T-helper 2 cell treated with Interferon-gamma antibody and Interleukin-4, amounts not matched to agents 5 μg/mL and 100 μg/mL, for 36 hours (primary cell): ENCODE results near the gene NCOA1.
"Not testable (repeated sequence)": the region's sequence is repeated elsewhere in the genome, so short reads cannot be mapped to it uniquely, and the experiment has no call there.

Source experiments
- DNase-seq: peaks from one replicate; pipeline ENCODE4 v3.0.0; 2021; ENCODE audit warnings: low spot score
- H3K27ac Mint-ChIP-seq: one replicate; pipeline ENCODE4 v1.8.0; 2021; ENCODE audit warnings: mild to moderate bottlenecking, mixed read lengths
- H3K27me3 Mint-ChIP-seq: one replicate; pipeline ENCODE4 v1.8.0; 2021; ENCODE audit warnings: low read depth, mixed read lengths
- H3K36me3 Mint-ChIP-seq: one replicate; pipeline ENCODE4 v1.8.0; 2021; ENCODE audit warnings: low read depth, mixed read lengths
- H3K4me1 Mint-ChIP-seq: one replicate; pipeline ENCODE4 v1.8.0; 2021; ENCODE audit warnings: low read depth, mixed read lengths
- H3K4me3 Mint-ChIP-seq: one replicate; pipeline ENCODE4 v1.8.0; 2022; ENCODE audit warnings: mild to moderate bottlenecking, moderate library complexity, mixed read lengths
- H3K9me3 Mint-ChIP-seq: one replicate; pipeline ENCODE4 v1.8.0; 2021; ENCODE audit warnings: mixed read lengths

NCOA1 gene

GRCh38 chr2:24576146-24576545 lies 85.1 kb downstream of the NCOA1 start:
- Mint-ChIP-seq H3K36me3 (peaks cover 3% of the 10 kb centered on the region), H3K4me1 (peaks cover 54% of the 10 kb centered on the region), H3K27ac (peak overlapping the region; percentile 76), H3K27me3 (no peaks in the 10 kb centered on the region), H3K9me3 (no peaks in the 10 kb centered on the region), H3K4me3 (peak overlapping the region; percentile 46)
- DNase-seq, result no peak

- Mint-ChIP-seq H3K4me1 (peaks cover 54% of the 10 kb centered on the region), H3K4me3 (peak overlapping the region; percentile 46), H3K36me3 (peaks cover 6% of the 10 kb centered on the region), H3K27ac (peak overlapping the region; percentile 76), H3K9me3 (no peaks in the 10 kb centered on the region), H3K27me3 (no peaks in the 10 kb centered on the region)
- no peak for DNase-seq
Measured at GRCh38 chr2:24576617-24577016, 85.6 kb downstream of the NCOA1 start.

- H3K4me1 Mint-ChIP-seq, result peaks cover 46% of the 10 kb centered on the region
- H3K27ac Mint-ChIP-seq, result peak overlapping the region; percentile 82
- H3K36me3 Mint-ChIP-seq, result peaks cover 12% of the 10 kb centered on the region
- H3K4me3 Mint-ChIP-seq, result peak overlapping the region; percentile 77
- no peaks in the 10 kb centered on the region for H3K27me3 Mint-ChIP-seq
- H3K9me3 Mint-ChIP-seq, result peaks cover 6% of the 10 kb centered on the region
- DNase-seq, result no peak
Measured at GRCh38 chr2:24577481-24577880, 86.4 kb downstream of the NCOA1 start.

- H3K27ac Mint-ChIP-seq, result no peak overlapping the region
- H3K4me3 Mint-ChIP-seq, result no peak overlapping the region
- peaks cover 40% of the 10 kb centered on the region for H3K4me1 Mint-ChIP-seq
Measured at GRCh38 chr2:24579053-24579803, 88.2 kb downstream of the NCOA1 start.

GRCh38 chr2:24580561-24580960 lies 89.5 kb downstream of the NCOA1 start:
- peak overlapping the region; percentile 8 for H3K27ac Mint-ChIP-seq
- H3K36me3 Mint-ChIP-seq, result peaks cover 13% of the 10 kb centered on the region
- no peak overlapping the region for H3K4me3 Mint-ChIP-seq
- no peaks in the 10 kb centered on the region for H3K27me3 Mint-ChIP-seq
- DNase-seq, result no peak
- peaks cover 7% of the 10 kb centered on the region for H3K9me3 Mint-ChIP-seq
- H3K4me1 Mint-ChIP-seq, result peaks cover 38% of the 10 kb centered on the region

More at GRCh38 chr2:24579053-24579803, 88.2 kb downstream of the NCOA1 start:
- peaks cover 13% of the 10 kb centered on the region for H3K36me3 Mint-ChIP-seq
- DNase-seq, result no peak
- peaks cover 7% of the 10 kb centered on the region for H3K9me3 Mint-ChIP-seq
- no peaks in the 10 kb centered on the region for H3K27me3 Mint-ChIP-seq

GRCh38 chr2:24581971-24582370 lies 90.9 kb downstream of the NCOA1 start:
- not testable (repeated sequence) for H3K27me3 Mint-ChIP-seq, H3K27ac Mint-ChIP-seq, H3K9me3 Mint-ChIP-seq, DNase-seq, H3K4me3 Mint-ChIP-seq
- H3K36me3 Mint-ChIP-seq, result peaks cover 16% of the 10 kb centered on the region
- H3K4me1 Mint-ChIP-seq, result peaks cover 34% of the 10 kb centered on the region

GRCh38 chr2:24586955-24587354 lies 95.9 kb downstream of the NCOA1 start:
- no peak overlapping the region for H3K4me3 Mint-ChIP-seq
- no peaks in the 10 kb centered on the region for H3K27me3 Mint-ChIP-seq
- peaks cover 14% of the 10 kb centered on the region for H3K4me1 Mint-ChIP-seq
- no peak overlapping the region for H3K27ac Mint-ChIP-seq
- peaks cover 18% of the 10 kb centered on the region for H3K36me3 Mint-ChIP-seq
- H3K9me3 Mint-ChIP-seq, result peaks cover 6% of the 10 kb centered on the region
- peak; percentile 52 for DNase-seq

GRCh38 chr2:24588294-24588693 lies 97.2 kb downstream of the NCOA1 start:
- no peaks in the 10 kb centered on the region for H3K27me3 Mint-ChIP-seq
- DNase-seq, result no peak
- H3K4me3 Mint-ChIP-seq, result no peak overlapping the region
- no peaks in the 10 kb centered on the region for H3K9me3 Mint-ChIP-seq
- peaks cover 13% of the 10 kb centered on the region for H3K36me3 Mint-ChIP-seq
- peaks cover 14% of the 10 kb centered on the region for H3K4me1 Mint-ChIP-seq
- H3K27ac Mint-ChIP-seq, result no peak overlapping the region

GRCh38 chr2:24592441-24593100 lies 101.5 kb downstream of the NCOA1 start:
- Mint-ChIP-seq H3K4me1 (peaks cover 3% of the 10 kb centered on the region), H3K4me3 (no peak overlapping the region), H3K36me3 (peaks cover 11% of the 10 kb centered on the region), H3K27me3 (no peaks in the 10 kb centered on the region), H3K27ac (no peak overlapping the region), H3K9me3 (no peaks in the 10 kb centered on the region)
- DNase-seq, result no peak

- Mint-ChIP-seq H3K27me3 (no peaks in the 10 kb centered on the region), H3K36me3 (peaks cover 3% of the 10 kb centered on the region), H3K4me1 (peaks cover 3% of the 10 kb centered on the region), H3K9me3 (no peaks in the 10 kb centered on the region), H3K4me3 (no peak overlapping the region), H3K27ac (no peak overlapping the region)
- DNase-seq, result no peak
Measured at GRCh38 chr2:24594283-24594682, 103.2 kb downstream of the NCOA1 start.

GRCh38 chr2:24597181-24597870 lies 106.3 kb downstream of the NCOA1 start:
- Mint-ChIP-seq H3K4me3 (no peak overlapping the region), H3K9me3 (no peaks in the 10 kb centered on the region), H3K4me1 (peaks cover 3% of the 10 kb centered on the region), H3K27ac (no peak overlapping the region), H3K27me3 (no peaks in the 10 kb centered on the region), H3K36me3 (no peaks in the 10 kb centered on the region)
- no peak for DNase-seq

- not testable (repeated sequence) for H3K27ac Mint-ChIP-seq, H3K9me3 Mint-ChIP-seq
Measured at GRCh38 chr2:24600140-24600539, 109.1 kb downstream of the NCOA1 start.

GRCh38 chr2:24611631-24612030 lies 120.6 kb downstream of the NCOA1 start:
- Mint-ChIP-seq H3K27ac (no peak overlapping the region), H3K9me3 (no peaks in the 10 kb centered on the region), H3K27me3 (no peaks in the 10 kb centered on the region), H3K36me3 (peaks cover 2% of the 10 kb centered on the region), H3K4me3 (no peak overlapping the region), H3K4me1 (peaks cover 8% of the 10 kb centered on the region)
- no peak for DNase-seq

More at GRCh38 chr2:24600140-24600539, 109.1 kb downstream of the NCOA1 start:
- H3K4me1 Mint-ChIP-seq, DNase-seq, H3K36me3 Mint-ChIP-seq, H3K27me3 Mint-ChIP-seq, H3K4me3 Mint-ChIP-seq: not testable (repeated sequence)

GRCh38 chr2:24613154-24613814 lies 122.2 kb downstream of the NCOA1 start:
- Mint-ChIP-seq H3K27ac (peak overlapping the region; percentile 91), H3K4me1 (peaks cover 8% of the 10 kb centered on the region), H3K36me3 (peaks cover 2% of the 10 kb centered on the region), H3K9me3 (no peaks in the 10 kb centered on the region), H3K4me3 (no peak overlapping the region), H3K27me3 (no peaks in the 10 kb centered on the region)
- peak; percentile 24 for DNase-seq
